BE2C (cell line): ENCODE data around the gene TIMP2.

ENCODE experiments used
- DNase-seq: peaks from one replicate; pipeline ENCODE4 v3.0.0-alpha.2; 2020
- H3K27me3 ChIP-seq: fragments of 250-450 bp; sonication (Bioruptor Pico); 2 replicates; pipeline ENCODE4 v1.5.1; 2020; ENCODE audit warnings: mild to moderate bottlenecking
- H3K36me3 ChIP-seq: fragments of 250-450 bp; sonication (Bioruptor Pico); 2 replicates; pipeline ENCODE4 v1.5.1; 2020; ENCODE audit warnings: mild to moderate bottlenecking
- H3K4me1 ChIP-seq: fragments of 250-450 bp; sonication (Bioruptor Pico); 2 replicates; pipeline ENCODE4 v1.5.1; 2020
- H3K4me3 ChIP-seq: 2 replicates; pipeline ENCODE4 v1.5.1; 2011; ENCODE audit warnings: low read depth, low read length
- H3K9me3 ChIP-seq: fragments of 250-450 bp; sonication (Bioruptor Pico); 2 replicates; pipeline ENCODE4 v1.5.1; 2020
- CTCF ChIP-seq: IDR thresholded peaks from 2 replicates; pipeline ENCODE4 v1.5.1; 2012; ENCODE audit warnings: mild to moderate bottlenecking, low read depth, low read length

TIMP2 gene

GRCh38 chr17:78886954-78887353 is 38.2 kb downstream of the TIMP2 start:
- no peaks in the 10 kb centered on the region for H3K36me3 ChIP-seq
- H3K9me3 ChIP-seq, result no peaks in the 10 kb centered on the region
- H3K4me1 ChIP-seq, result peaks cover 30% of the 10 kb centered on the region
- TF ChIP-seq CTCF, result no peak
- no peak for DNase-seq
- H3K4me3 ChIP-seq, result no peak overlapping the region
- no peaks in the 10 kb centered on the region for H3K27me3 ChIP-seq

GRCh38 chr17:78885956-78886355 is 39.2 kb downstream of the TIMP2 start:
- no peak for DNase-seq
- peaks cover 26% of the 10 kb centered on the region for H3K4me1 ChIP-seq
- no peaks in the 10 kb centered on the region for H3K36me3 ChIP-seq
- H3K27me3 ChIP-seq, result no peaks in the 10 kb centered on the region
- no peaks in the 10 kb centered on the region for H3K9me3 ChIP-seq
- H3K4me3 ChIP-seq, result no peak overlapping the region
- no peak for TF ChIP-seq CTCF

- H3K27me3 ChIP-seq, result no peaks in the 10 kb centered on the region
- no peaks in the 10 kb centered on the region for H3K9me3 ChIP-seq
- DNase-seq, result no peak
- peaks cover 26% of the 10 kb centered on the region for H3K4me1 ChIP-seq
- H3K4me3 ChIP-seq, result no peak overlapping the region
- TF ChIP-seq CTCF, result no peak
- H3K36me3 ChIP-seq, result no peaks in the 10 kb centered on the region
Measured at GRCh38 chr17:78884876-78885667, 40.1 kb downstream of the TIMP2 start.

- DNase-seq, result no peak
Measured at GRCh38 chr17:78884148-78884825, 40.9 kb downstream of the TIMP2 start.

GRCh38 chr17:78883533-78884131 is 41.6 kb downstream of the TIMP2 start:
- H3K4me1 ChIP-seq, result peaks cover 26% of the 10 kb centered on the region
- TF ChIP-seq CTCF, result no peak
- no peaks in the 10 kb centered on the region for H3K36me3 ChIP-seq
- H3K9me3 ChIP-seq, result no peaks in the 10 kb centered on the region
- no peaks in the 10 kb centered on the region for H3K27me3 ChIP-seq
- H3K4me3 ChIP-seq, result peak overlapping the region; percentile 47
- DNase-seq, result peak; percentile 88

More at GRCh38 chr17:78884148-78884825, 40.9 kb downstream of the TIMP2 start:
- H3K4me1 ChIP-seq, result peaks cover 26% of the 10 kb centered on the region
- H3K9me3 ChIP-seq, result no peaks in the 10 kb centered on the region
- H3K27me3 ChIP-seq, result no peaks in the 10 kb centered on the region
- peak overlapping the region; percentile 47 for H3K4me3 ChIP-seq
- no peak for TF ChIP-seq CTCF
- H3K36me3 ChIP-seq, result no peaks in the 10 kb centered on the region

- TF ChIP-seq CTCF, result no peak
- H3K36me3 ChIP-seq, result no peaks in the 10 kb centered on the region
- peaks cover 26% of the 10 kb centered on the region for H3K4me1 ChIP-seq
- H3K4me3 ChIP-seq, result peak overlapping the region; percentile 47
- DNase-seq, result peak; percentile 84
- H3K9me3 ChIP-seq, result no peaks in the 10 kb centered on the region
- no peaks in the 10 kb centered on the region for H3K27me3 ChIP-seq
Measured at GRCh38 chr17:78883089-78883532, 42.1 kb downstream of the TIMP2 start.
